ENCODE results near the gene SEPHS2. TPM values are rescaled to one million over a fixed set of nuclear protein-coding genes. Genes with fewer than 3 reads are reported as not detected.
"Not testable (repeated sequence)": the region's sequence is repeated elsewhere in the genome, so short reads cannot be mapped to it uniquely, and the experiment has no call there.

Gene SEPHS2
- total RNA-seq, 4 donors from 2014 or later = 17.7 to 25.3 (median 23.6) TPM

DNA sequence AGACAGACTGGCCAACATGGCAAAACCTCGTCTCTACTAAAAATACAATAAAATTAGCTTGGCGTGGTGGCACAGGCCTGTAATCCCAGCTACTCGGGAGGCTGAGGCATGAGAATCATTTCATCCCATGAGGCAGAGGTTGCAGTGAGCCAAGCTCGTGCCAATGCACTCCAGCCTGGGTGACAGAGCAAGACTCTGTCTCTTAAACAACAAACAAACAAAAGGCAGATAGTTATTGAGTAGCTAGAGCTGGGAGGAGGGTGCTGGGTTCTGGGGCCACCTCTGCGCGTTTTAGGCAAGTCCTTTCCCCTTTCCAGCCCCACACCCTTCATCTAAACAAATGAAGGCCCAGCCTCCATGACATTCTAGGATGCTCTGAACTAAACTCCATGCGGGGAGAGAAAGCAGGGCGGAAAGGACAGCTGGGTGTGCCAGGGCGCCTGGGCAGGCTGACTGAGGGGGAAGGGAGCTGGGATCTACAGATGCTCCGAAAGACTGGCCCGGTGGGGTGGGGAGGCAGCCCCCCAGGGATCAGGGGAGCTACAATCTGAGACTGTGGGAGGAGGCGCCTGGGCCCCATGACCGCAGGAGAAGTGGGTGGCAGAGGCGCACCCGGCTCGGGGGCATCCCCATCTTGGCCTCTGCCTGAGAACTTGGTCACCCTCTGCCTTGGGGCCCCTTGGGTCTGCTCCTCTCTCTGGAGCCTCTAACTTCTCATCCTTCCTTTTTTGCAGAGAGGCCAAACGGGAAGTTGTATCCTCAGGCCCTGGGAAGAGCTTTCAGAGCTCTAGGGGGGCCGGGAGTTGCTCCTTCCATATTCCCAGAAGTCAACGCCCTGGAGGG is 27.8 kb upstream of the SEPHS2 start:
- TF ChIP-seq, protein P1, sequence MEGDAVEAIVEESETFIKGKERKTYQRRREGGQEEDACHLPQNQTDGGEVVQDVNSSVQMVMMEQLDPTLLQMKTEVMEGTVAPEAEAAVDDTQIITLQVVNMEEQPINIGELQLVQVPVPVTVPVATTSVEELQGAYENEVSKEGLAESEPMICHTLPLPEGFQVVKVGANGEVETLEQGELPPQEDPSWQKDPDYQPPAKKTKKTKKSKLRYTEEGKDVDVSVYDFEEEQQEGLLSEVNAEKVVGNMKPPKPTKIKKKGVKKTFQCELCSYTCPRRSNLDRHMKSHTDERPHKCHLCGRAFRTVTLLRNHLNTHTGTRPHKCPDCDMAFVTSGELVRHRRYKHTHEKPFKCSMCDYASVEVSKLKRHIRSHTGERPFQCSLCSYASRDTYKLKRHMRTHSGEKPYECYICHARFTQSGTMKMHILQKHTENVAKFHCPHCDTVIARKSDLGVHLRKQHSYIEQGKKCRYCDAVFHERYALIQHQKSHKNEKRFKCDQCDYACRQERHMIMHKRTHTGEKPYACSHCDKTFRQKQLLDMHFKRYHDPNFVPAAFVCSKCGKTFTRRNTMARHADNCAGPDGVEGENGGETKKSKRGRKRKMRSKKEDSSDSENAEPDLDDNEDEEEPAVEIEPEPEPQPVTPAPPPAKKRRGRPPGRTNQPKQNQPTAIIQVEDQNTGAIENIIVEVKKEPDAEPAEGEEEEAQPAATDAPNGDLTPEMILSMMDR (IDR thresholded peaks at IDR 0.05) = no peak
- TF ChIP-seq POLR2A (IDR thresholded peaks at IDR 0.05) = no peak
- intact Hi-C loops (cut with DNase I; ENCODE audit: low total_unique reads) = no loop called here
- DNase-seq (ENCODE audit: low spot score in 2 of 2) = no peak
- no peak overlapping the region for H3K4me3 ChIP-seq (ENCODE audit: low read depth, poor library complexity, severe bottlenecking)
- WGBS, 2 donors = 52 to 57% methylated on average over 19 of the region's 19 CpGs

- intact Hi-C loops (cut with DNase I; ENCODE audit: low total_unique reads) = no loop called here
- 63 to 70% methylated on average over 8 of the region's 8 CpGs for WGBS, 2 donors
- no peak within 1 kb of the TSS for H3K4me3 ChIP-seq (ENCODE audit: low read depth, poor library complexity, severe bottlenecking)
- DNase-seq (ENCODE audit: low spot score in 2 of 2) = peak in 1 of 2 donors; percentile 27
- TF ChIP-seq, protein P1 (IDR thresholded peaks at IDR 0.05) = no peak
- no peak for TF ChIP-seq POLR2A (IDR thresholded peaks at IDR 0.05)
These were observed 26.8 kb upstream of the SEPHS2 start, which contains the start of gene ITGAL for GRCh38 chr16:30472328-30472942. TSS of gene ITGAL (plus strand) at chr16:30472742. CDS start at chr16:30472838, 96 bp downstream.

GRCh38 chr16:30470632-30470995 is 24.9 kb upstream of the SEPHS2 start:
- no peak for DNase-seq (ENCODE audit: low spot score in 2 of 2)
- 90 to 91% methylated on average over 8 of the region's 8 CpGs for WGBS, 2 donors
- TF ChIP-seq POLR2A (IDR thresholded peaks at IDR 0.05) = no peak
- TF ChIP-seq, protein P1 (IDR thresholded peaks at IDR 0.05) = no peak
- intact Hi-C loops (cut with DNase I; ENCODE audit: low total_unique reads) = no loop called here
- H3K4me3 ChIP-seq (ENCODE audit: low read depth, poor library complexity, severe bottlenecking) = no peak overlapping the region

- 70 to 80% methylated on average over 3 of the region's 3 CpGs for whole genome bisulfite sequencing, 2 donors
- no peak for TF ChIP-seq POLR2A (IDR thresholded peaks at IDR 0.05)
- TF ChIP-seq, protein P1 (IDR thresholded peaks at IDR 0.05) = no peak
- H3K4me3 ChIP-seq (ENCODE audit: low read depth, poor library complexity, severe bottlenecking) = no peak overlapping the region
- intact Hi-C loops (cut with DNase I; ENCODE audit: low total_unique reads) = no loop called here
- DNase-seq (ENCODE audit: low spot score in 2 of 2) = no peak
These were observed 24.5 kb upstream of the SEPHS2 start for GRCh38 chr16:30470170-30470512.

DNA sequence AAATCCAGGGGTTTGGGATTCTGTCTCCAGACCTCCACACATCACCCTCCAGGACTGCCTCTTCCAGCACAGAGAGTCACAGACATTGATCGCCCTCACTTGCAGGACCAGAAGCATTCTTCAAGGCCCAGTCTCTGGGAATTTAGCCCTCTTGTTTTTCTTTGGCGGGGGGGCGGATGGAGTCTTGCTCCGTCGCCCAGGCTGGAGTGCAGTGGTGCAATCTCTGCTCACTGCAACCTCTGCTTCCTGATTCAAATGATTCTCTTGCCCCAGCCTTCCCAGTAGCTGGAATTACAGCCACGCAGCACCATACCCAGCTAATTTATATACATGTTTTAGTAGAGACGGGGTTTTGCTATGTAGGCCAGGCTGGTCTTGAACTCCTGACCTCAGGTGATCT is 18.4 kb upstream of the SEPHS2 start:
- WGBS, 2 donors = 91 to 93% methylated on average over 7 of the region's 7 CpGs

GRCh38 chr16:30461426-30461825 is 15.8 kb upstream of the SEPHS2 start:
- 86 to 90% methylated on average over 5 of the region's 5 CpGs for WGBS, 2 donors
- intact Hi-C loops (cut with DNase I; ENCODE audit: low total_unique reads); DNase-seq (ENCODE audit: low spot score in 2 of 2); H3K4me3 ChIP-seq (ENCODE audit: low read depth, poor library complexity, severe bottlenecking): not testable (repeated sequence)

More for the DNA sequence above, 18.4 kb upstream of the SEPHS2 start:
- TF ChIP-seq, protein P1 (IDR thresholded peaks at IDR 0.05) = no peak
- no peak for TF ChIP-seq POLR2A (IDR thresholded peaks at IDR 0.05)
- intact Hi-C loops (cut with DNase I; ENCODE audit: low total_unique reads) = no loop called here
- H3K4me3 ChIP-seq (ENCODE audit: low read depth, poor library complexity, severe bottlenecking) = no peak overlapping the region
- DNase-seq (ENCODE audit: low spot score in 2 of 2) = no peak

Measured in lower leg skin (tissue), 4 donors.